ENCODE results near the gene IL17RC. TPM values are rescaled to one million over a fixed set of nuclear protein-coding genes. Genes with fewer than 3 reads are reported as not detected.
A peak's percentile ranks its signal among the peaks of the same experiment; 100 is the strongest.

IL17RC gene
- total and polyA plus RNA-seq, 2 of the 4 experiments (the other 2 are of a cell fraction): 20.8 to 28.3 TPM

GRCh38 chr3:9933561-9934234 is 16.8 kb downstream of the IL17RC start, which contains the start of gene CRELD1 (continued):
- TF ChIP-seq, protein P1, sequence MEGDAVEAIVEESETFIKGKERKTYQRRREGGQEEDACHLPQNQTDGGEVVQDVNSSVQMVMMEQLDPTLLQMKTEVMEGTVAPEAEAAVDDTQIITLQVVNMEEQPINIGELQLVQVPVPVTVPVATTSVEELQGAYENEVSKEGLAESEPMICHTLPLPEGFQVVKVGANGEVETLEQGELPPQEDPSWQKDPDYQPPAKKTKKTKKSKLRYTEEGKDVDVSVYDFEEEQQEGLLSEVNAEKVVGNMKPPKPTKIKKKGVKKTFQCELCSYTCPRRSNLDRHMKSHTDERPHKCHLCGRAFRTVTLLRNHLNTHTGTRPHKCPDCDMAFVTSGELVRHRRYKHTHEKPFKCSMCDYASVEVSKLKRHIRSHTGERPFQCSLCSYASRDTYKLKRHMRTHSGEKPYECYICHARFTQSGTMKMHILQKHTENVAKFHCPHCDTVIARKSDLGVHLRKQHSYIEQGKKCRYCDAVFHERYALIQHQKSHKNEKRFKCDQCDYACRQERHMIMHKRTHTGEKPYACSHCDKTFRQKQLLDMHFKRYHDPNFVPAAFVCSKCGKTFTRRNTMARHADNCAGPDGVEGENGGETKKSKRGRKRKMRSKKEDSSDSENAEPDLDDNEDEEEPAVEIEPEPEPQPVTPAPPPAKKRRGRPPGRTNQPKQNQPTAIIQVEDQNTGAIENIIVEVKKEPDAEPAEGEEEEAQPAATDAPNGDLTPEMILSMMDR (conservative IDR thresholded peaks at IDR 0.05; ENCODE audit: low read depth, low read length): no peak
- TF ChIP-seq USF2 (IDR thresholded peaks at IDR 0.05; ENCODE audit: low read depth, low read length) (peak; percentile 76), RCOR1 (IDR thresholded peaks at IDR 0.05; ENCODE audit: insufficient replicate concordance, low read length) (peak; percentile 99), BHLHE40 (IDR thresholded peaks at IDR 0.05; ENCODE audit: low read depth, low read length) (no peak)
